PFSK-1 (cell line): Measurements from ENCODE around the gene HDGFL3.

Experiments
- FOXP2 ChIP-seq: optimal IDR thresholded peaks from 2 replicates; pipeline ENCODE3; 2011; ENCODE audit warnings: borderline replicate concordance, control low read depth, inconsistent platforms; ENCODE audit not compliant: insufficient read depth; ENCODE audit errors: extremely low read length, extremely low read depth
- POLR2AphosphoS5 ChIP-seq: IDR thresholded peaks from 2 replicates; pipeline ENCODE4 v1.6.1; 2012; ENCODE audit warnings: low read depth, mild to moderate bottlenecking, control low read depth, low read length, moderate library complexity
- SIN3A ChIP-seq: IDR thresholded peaks from 2 replicates; pipeline ENCODE4 v1.6.1; 2012; ENCODE audit warnings: mild to moderate bottlenecking, low read length, moderate library complexity, borderline replicate concordance; ENCODE audit not compliant: insufficient read depth
- TAF1 ChIP-seq: IDR thresholded peaks from 2 replicates; pipeline ENCODE4 v1.6.1; 2012; ENCODE audit warnings: low read length, control low read depth, borderline replicate concordance; ENCODE audit not compliant: insufficient read depth
- TF ChIP-seq, protein P1 (sequence below), 2 experiments: IDR thresholded peaks; 2 replicates each; pipeline versions ENCODE4 v1.6.1 to v1.8.0; 2011 to 2012; ENCODE audit warnings: low read depth in 2 of 2, low read length in 2 of 2, control low read depth in 1 of 2, inconsistent platforms in 1 of 2, mild to moderate bottlenecking in 1 of 2, moderate library complexity in 1 of 2; ENCODE audit not compliant: insufficient read depth in 1 of 2

The HDGFL3 gene

DNA sequence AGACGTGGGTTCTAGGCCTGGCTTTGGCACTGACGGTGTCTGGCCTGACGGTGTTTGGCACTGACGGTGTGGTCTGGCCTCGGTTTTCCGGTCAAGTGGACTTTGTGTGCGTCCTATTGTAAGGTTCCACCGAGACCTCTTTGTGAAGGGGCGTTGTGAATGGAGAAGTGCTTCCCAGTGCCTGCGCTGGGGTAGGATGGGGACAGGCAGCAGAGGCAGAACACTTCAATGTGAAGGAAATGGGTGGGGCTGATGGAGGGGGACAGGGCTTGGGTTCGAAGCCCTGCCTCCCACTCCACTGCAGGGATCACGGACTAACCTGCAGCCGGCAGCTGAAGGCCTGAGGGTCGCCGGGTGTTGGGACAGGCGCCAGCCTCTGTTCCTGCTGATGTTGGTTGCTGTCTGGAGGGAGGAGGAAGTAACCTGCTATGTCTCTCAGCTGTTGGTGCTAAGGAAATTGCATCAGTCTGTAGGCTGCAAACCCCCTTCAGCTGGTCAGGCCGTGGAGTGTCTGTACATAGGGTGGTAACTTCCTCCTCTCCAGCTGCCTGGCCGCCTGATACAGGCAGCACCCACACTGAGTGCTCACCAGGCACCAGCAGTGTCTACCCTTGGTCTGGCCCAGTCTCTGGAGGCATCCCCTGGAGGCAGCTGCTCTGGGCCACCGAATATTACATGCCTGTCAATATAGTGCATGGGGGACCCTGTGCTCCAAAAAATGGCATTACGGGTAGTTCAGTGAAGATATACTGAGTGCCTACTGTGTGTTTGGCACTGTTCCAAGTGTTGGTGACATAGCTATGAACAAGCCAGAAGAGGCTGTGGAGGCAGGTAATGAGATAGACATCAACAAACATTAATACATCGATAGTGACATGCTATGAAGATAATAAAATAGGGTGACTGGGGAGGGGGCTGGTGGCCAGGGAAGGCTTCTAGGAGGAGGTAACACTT is 99.1 kb downstream of the HDGFL3 start:
- peak; percentile 74 for TF ChIP-seq FOXP2
- TF ChIP-seq TAF1: no peak

DNA sequence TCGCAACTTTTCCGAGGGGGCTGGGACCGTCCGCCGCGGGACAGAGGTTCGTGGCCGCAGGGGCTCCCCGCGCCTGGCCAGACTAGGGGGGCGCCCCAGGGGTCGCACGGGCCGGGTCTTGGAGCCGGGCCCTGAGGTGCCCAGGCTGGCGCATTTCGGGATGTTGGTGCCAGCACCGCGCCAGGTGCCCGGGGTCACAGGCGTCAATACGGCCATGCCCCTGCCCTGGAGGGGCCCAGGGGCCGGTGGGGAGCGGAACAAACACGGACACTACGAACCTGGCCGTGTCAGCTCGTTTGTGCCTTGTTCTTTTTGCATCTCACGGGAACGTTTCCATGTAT is 99.8 kb downstream of the HDGFL3 start:
- TF ChIP-seq SIN3A (no peak), FOXP2 (no peak), TAF1 (no peak), POLR2AphosphoS5 (no peak)
- TF ChIP-seq, protein P1, sequence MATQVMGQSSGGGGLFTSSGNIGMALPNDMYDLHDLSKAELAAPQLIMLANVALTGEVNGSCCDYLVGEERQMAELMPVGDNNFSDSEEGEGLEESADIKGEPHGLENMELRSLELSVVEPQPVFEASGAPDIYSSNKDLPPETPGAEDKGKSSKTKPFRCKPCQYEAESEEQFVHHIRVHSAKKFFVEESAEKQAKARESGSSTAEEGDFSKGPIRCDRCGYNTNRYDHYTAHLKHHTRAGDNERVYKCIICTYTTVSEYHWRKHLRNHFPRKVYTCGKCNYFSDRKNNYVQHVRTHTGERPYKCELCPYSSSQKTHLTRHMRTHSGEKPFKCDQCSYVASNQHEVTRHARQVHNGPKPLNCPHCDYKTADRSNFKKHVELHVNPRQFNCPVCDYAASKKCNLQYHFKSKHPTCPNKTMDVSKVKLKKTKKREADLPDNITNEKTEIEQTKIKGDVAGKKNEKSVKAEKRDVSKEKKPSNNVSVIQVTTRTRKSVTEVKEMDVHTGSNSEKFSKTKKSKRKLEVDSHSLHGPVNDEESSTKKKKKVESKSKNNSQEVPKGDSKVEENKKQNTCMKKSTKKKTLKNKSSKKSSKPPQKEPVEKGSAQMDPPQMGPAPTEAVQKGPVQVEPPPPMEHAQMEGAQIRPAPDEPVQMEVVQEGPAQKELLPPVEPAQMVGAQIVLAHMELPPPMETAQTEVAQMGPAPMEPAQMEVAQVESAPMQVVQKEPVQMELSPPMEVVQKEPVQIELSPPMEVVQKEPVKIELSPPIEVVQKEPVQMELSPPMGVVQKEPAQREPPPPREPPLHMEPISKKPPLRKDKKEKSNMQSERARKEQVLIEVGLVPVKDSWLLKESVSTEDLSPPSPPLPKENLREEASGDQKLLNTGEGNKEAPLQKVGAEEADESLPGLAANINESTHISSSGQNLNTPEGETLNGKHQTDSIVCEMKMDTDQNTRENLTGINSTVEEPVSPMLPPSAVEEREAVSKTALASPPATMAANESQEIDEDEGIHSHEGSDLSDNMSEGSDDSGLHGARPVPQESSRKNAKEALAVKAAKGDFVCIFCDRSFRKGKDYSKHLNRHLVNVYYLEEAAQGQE (IDR thresholded peaks at IDR 0.05; ENCODE audit: insufficient read depth in 1 of 2, low read depth in 2 of 2, low read length in 2 of 2): no peak

DNA sequence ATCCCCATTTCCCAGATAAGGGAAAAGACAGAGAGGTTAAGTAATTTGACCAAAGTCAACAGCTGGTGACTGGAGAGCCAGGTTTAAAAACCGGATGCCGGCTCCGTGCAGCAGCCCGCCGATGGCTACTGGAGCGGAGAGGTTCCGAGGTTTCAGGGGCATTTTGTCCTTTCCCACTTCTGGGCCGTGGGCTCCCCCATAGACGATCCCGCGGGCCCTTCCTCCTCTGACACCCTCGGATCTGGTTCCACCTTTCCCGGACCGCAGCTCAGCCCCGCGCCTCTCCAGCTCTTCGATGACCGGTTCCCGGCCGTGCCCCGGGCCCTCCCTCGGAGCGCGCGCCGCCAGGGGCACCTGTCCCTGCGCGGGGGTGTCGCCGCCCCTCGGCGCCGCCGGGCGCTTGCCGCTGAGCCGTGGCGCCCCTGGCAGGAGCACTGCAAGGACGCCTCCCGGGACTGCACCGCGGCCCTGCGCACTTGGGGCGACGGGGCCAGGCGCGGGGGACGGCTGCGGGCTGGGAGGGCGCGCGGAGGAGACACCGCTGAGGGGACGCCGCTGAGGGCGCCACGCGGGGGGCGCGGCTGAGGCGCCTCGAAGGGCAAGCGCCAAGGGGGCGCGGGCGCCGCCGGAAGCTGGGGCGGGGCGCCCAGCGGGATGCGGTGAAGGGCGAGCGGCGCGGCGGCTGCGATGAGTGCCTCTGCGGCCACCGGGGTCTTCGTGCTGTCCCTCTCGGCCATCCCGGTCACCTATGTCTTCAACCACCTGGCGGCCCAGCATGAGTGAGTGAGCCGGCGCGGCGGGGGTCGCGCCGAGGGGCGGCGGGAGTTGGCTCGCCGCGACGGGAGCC is 100.4 kb downstream of the HDGFL3 start, which contains the start of gene TM6SF1:
Gene TM6SF1 (plus strand): TSS at position 652 of the 847 bp plus-strand sequence. CDS start 36 bp downstream, at position 688.
- TF ChIP-seq, protein P1 (IDR thresholded peaks at IDR 0.05; ENCODE audit: insufficient read depth in 1 of 2, low read depth in 2 of 2, low read length in 2 of 2): no peak
- TF ChIP-seq FOXP2 (no peak), SIN3A (no peak), POLR2AphosphoS5 (no peak), TAF1 (no peak)

DNA sequence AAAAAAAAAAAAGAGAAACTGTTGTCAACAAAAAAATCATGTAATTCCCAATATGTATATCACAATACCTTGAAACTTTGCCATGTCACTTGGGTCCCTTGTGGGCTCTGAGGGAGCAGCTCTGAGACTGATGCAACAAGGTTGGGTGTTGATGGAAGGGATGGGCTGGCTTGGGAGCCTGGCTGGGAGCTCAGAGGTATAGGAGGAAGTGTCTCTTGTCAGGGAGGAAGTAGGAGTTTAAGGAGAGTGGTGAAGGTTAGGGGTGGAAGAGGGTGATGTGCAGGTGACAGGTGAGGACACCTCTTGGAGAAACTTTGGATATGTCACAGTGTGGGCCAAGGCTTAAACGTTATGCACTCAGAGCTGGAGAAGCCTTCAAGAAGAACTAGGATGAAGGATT is 102.2 kb downstream of the HDGFL3 start:
- TF ChIP-seq SIN3A: no peak
- TF ChIP-seq, protein P1 (IDR thresholded peaks at IDR 0.05; ENCODE audit: insufficient read depth in 1 of 2, low read depth in 2 of 2, low read length in 2 of 2): no peak
- no peak for TF ChIP-seq FOXP2
- TF ChIP-seq TAF1: no peak
- no peak for TF ChIP-seq POLR2AphosphoS5

DNA sequence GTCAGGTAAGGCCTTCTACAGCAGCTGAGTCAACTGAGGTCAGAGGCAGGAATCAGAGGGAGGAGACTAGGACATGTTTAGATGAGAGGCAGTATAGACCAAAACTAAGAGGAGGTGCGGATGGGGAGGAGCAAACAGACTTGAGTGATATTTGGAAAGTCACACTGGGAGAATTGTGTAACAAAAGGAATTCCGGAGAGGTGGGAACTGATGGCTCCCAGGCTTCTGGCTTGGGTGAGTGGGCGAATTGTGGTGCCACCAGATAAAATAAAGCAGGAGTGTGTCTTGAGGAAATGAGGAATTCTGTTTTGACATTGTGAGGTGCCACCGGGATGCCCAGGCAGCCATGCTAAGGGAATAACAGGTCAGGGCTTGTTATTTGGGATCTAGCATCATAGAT is 103.5 kb downstream of the HDGFL3 start:
- no peak for TF ChIP-seq SIN3A
- no peak for TF ChIP-seq FOXP2

DNA sequence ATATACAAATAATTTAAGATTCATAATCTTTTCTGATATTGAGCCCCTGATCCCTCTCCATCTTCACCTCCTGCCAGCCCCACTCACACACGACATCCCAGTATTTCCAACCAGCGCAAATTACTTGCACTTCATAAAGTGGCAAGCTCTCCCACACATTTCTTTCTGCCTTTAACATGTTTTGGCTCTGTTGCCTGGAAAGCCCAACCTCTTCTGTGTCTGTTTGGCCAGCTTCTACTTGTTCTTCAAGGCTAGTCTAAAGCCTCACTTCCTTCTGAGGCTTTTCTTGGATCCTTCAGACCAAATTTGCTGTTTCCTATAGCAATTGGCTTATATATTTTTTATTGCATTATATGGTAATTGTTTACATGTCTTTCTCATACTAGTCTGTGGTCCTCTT is 105.3 kb downstream of the HDGFL3 start:
- no peak for TF ChIP-seq TAF1
- no peak for TF ChIP-seq SIN3A
- no peak for TF ChIP-seq POLR2AphosphoS5
- no peak for TF ChIP-seq FOXP2
- TF ChIP-seq, protein P1 (IDR thresholded peaks at IDR 0.05; ENCODE audit: insufficient read depth in 1 of 2, low read depth in 2 of 2, low read length in 2 of 2): no peak
